Measurements from ENCODE around the gene SLC11A2. TPM values are rescaled to one million over a fixed set of nuclear protein-coding genes. Genes with fewer than 3 reads are reported as not detected.

The SLC11A2 gene
- total and polyA plus RNA-seq, 2 of the 8 experiments (the other 6 are each of a cell fraction or from before 2014, with no cell fraction given) = 55.0 to 61.5 TPM

DNA sequence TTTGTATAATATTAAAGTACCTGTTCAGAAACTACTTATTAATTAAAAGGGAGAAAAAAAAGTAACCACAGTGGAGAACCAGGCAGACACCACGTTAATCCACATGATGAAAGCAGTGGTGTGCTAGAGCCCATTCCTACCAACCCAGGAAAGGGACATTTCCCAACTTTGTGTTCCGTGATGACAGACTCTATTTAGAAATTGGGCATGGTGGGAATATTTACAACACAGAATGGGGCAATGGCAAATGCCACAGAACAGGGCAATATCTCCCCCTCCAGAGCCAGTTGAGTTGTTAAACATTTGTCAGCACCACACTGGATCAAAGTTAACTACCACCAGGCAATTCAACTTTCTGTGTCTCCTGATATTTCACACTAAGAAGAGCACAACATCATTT is 75.1 kb downstream of the SLC11A2 start:
- Histone ChIP-seq H3K36me3 (ENCODE audit: control insufficient read depth in 2 of 4, insufficient read depth in 4 of 4, low read length in 3 of 4) (no peaks in the 10 kb centered on the region), H2BK20ac (ENCODE audit: low read length) (no peak overlapping the region), H3K4me3 (ENCODE audit: extremely low read depth in 1 of 4, insufficient read depth in 2 of 4, low read depth in 3 of 4, low read length in 4 of 4) (no peak overlapping the region), H4K8ac (ENCODE audit: extremely low read depth, insufficient read depth, low read length) (no peak overlapping the region), H3K14ac (ENCODE audit: insufficient read length) (no peak overlapping the region), H2AK5ac (ENCODE audit: low read depth, low read length) (no peak overlapping the region), H3K23me2 (ENCODE audit: low read depth, low read length) (no peaks in the 10 kb centered on the region), H3K4ac (replicated peaks; ENCODE audit: insufficient read length, low read depth, low read length) (no peak overlapping the region), H2BK15ac (ENCODE audit: low read length) (no peak overlapping the region), H2BK12ac (ENCODE audit: low read depth, low read length) (no peak overlapping the region), H3K56ac (replicated peaks; ENCODE audit: insufficient read length, low read depth, low read length) (no peak overlapping the region), H3K4me1 (replicated peaks in 1 of 4; ENCODE audit: control insufficient read depth in 3 of 4, insufficient read depth in 4 of 4, low read length in 3 of 4) (peaks cover 0 to 3% (median 0%) of the 10 kb centered on the region in 4 experiments; a peak in 1 of 7 replicates), H2BK5ac (ENCODE audit: low read depth, low read length) (no peak overlapping the region), H2AFZ (ENCODE audit: low read length) (no peak overlapping the region), H3K18ac (ENCODE audit: extremely low read depth, low read length) (no peak overlapping the region), H3K27me3 (replicated peaks in 1 of 4; ENCODE audit: control insufficient read depth in 3 of 4, extremely low read depth in 1 of 4, insufficient read depth in 3 of 4, low read length in 3 of 4) (no peaks in the 10 kb centered on the region), H3K27ac (ENCODE audit: low read depth, low read length) (no peak overlapping the region), H3K23ac (ENCODE audit: insufficient read length) (no peak overlapping the region), H4K91ac (replicated peaks; ENCODE audit: insufficient read length, low read length) (no peak overlapping the region), H4K20me1 (replicated peaks in 1 of 2; ENCODE audit: control insufficient read depth in 1 of 2, insufficient read depth in 2 of 2, low read length in 2 of 2) (no peaks in the 10 kb centered on the region), H3K79me2 (ENCODE audit: control insufficient read depth in 1 of 2, insufficient read depth in 2 of 2, low read length in 2 of 2) (no peaks in the 10 kb centered on the region), H4K5ac (ENCODE audit: insufficient read length, low read depth, low read length) (no peak overlapping the region), H2BK120ac (replicated peaks; ENCODE audit: low read depth, low read length) (no peak overlapping the region), H3K79me1 (ENCODE audit: low read depth, low read length) (no peaks in the 10 kb centered on the region), H3K9me3 (ENCODE audit: insufficient read depth in 2 of 2, low read depth in 1 of 2, low read length in 1 of 2) (no peaks in the 10 kb centered on the region), H3K9ac (replicated peaks in 1 of 4; ENCODE audit: extremely low read depth in 1 of 4, low read depth in 3 of 4, low read length in 3 of 4) (no peak overlapping the region), H3K4me2 (ENCODE audit: insufficient read depth in 1 of 2, low read depth in 2 of 2, low read length in 2 of 2) (no peak overlapping the region)
- 83% methylated on average over 2 of the region's 2 CpGs; no CpG with 5 or more reads in 1 of the 2 experiments for WGBS, 2 experiments (ENCODE audit: extremely low coverage in 1 of 2, insufficient coverage in 1 of 2, insufficient read length in 1 of 2, insufficient replicate concordance in 2 of 2, low coverage in 1 of 2, low lambda C conversion rate in 2 of 2, missing lambda C conversion rate in 1 of 2)
- no peak for FAIRE-seq
- DNase-seq (ENCODE audit: low read depth in 1 of 2, low spot score in 2 of 2) = no peak
- ChIA-PET POLR2A (ENCODE audit: partially characterized antibody) (no interaction called here), CTCF (ENCODE audit: partially characterized antibody) (interaction anchor here (0.6 kb wide), 1 partner anchor 73 kb away, joined by 3 read pairs; no protein-coding TSS in a partner anchor)
- no peak for TF ChIP-seq SP4 (IDR thresholded peaks at IDR 0.05; ENCODE audit: low read length)
- TF ChIP-seq SIRT6 (IDR thresholded peaks at IDR 0.05; ENCODE audit: low read length) = no peak
- no peak for TF ChIP-seq RXRA (IDR thresholded peaks at IDR 0.05; ENCODE audit: insufficient read depth, low read depth, low read length)
- TF ChIP-seq EZH2 (IDR thresholded peaks at IDR 0.05; ENCODE audit: low read depth, low read length, severe bottlenecking) = no peak
- no peak for TF ChIP-seq SRF (IDR thresholded peaks at IDR 0.05; ENCODE audit: low read depth, low read length)
- TF ChIP-seq JUN (IDR thresholded peaks at IDR 0.05; ENCODE audit: low read depth, low read length) = no peak
- no peak for TF ChIP-seq FOSL1 (IDR thresholded peaks at IDR 0.05; ENCODE audit: insufficient read depth, low read depth, low read length)
- TF ChIP-seq RAD21 (IDR thresholded peaks at IDR 0.05 in 1 of 2, conservative IDR thresholded peaks at IDR 0.05 in 1 of 2; ENCODE audit: low read depth in 2 of 2, low read length in 2 of 2) = no peak
- no peak for TF ChIP-seq EP300 (IDR thresholded peaks at IDR 0.05; ENCODE audit: borderline replicate concordance in 1 of 2, low read depth in 2 of 2, low read length in 2 of 2)

All from H1 (cell line).